Breast epithelium (tissue), 3 donors: ENCODE data around the gene BMPER.

Source experiments
- CTCF ChIP-seq, 3 donors: fragments of 450-650 bp; IDR thresholded peaks; one replicate each; pipeline ENCODE4 v1.5.1; 2016 to 2017; ENCODE audit warnings: antibody characterized with exemption in 3 of 3, mild to moderate bottlenecking in 3 of 3, moderate library complexity in 3 of 3
- POLR2A ChIP-seq: fragments of 450-650 bp; IDR thresholded peaks from one replicate; pipeline ENCODE4 v1.6.1; 2016; ENCODE audit warnings: antibody characterized with exemption, mild to moderate bottlenecking, moderate library complexity

- TF ChIP-seq POLR2A (no peak), CTCF (IDR thresholded peaks at IDR 0.05) (no peak)
Observed at GRCh38 chr7:33873981-33874750, 31.2 kb upstream of the BMPER start.
